Smooth muscle cell of the brain vasculature (primary cell): Measurements from ENCODE around the gene SYNJ2.
"Not testable (repeated sequence)": the region's sequence is repeated elsewhere in the genome, so short reads cannot be mapped to it uniquely, and the experiment has no call there.

Experiments used
- DNase-seq: peaks from one replicate; pipeline ENCODE4 v3.0.0-alpha.2; 2012; ENCODE audit warnings: low read depth, low spot score

The SYNJ2 gene

GRCh38 chr6:157981395-157982101 lies at the start of gene SYNJ2:
SYNJ2 (plus strand) TSS chr6:157981863; CDS start chr6:157981962, 99 bp downstream.
- no peak for DNase-seq

- no peak for DNase-seq
These were observed 45.9 kb upstream of the SYNJ2 start for GRCh38 chr6:157935786-157936185.

- no peak for DNase-seq
These were observed 44.3 kb upstream of the SYNJ2 start for GRCh38 chr6:157937318-157937717.

- no peak for DNase-seq
These were observed 43.7 kb upstream of the SYNJ2 start for GRCh38 chr6:157937916-157938315.

- not testable (repeated sequence) for DNase-seq
These were observed 41.2 kb upstream of the SYNJ2 start for GRCh38 chr6:157940375-157941036.

- no peak for DNase-seq
These were observed 40.4 kb upstream of the SYNJ2 start for GRCh38 chr6:157941101-157941863.

- DNase-seq, result no peak
These were observed 39.3 kb upstream of the SYNJ2 start for GRCh38 chr6:157942351-157942750.

GRCh38 chr6:157943249-157943963 lies 38.3 kb upstream of the SYNJ2 start:
- no peak for DNase-seq

GRCh38 chr6:157943964-157944283 lies 37.7 kb upstream of the SYNJ2 start:
- DNase-seq, result no peak

GRCh38 chr6:157944983-157945931 lies 36.4 kb upstream of the SYNJ2 start:
- DNase-seq, result peak; percentile 47

- DNase-seq, result no peak
These were observed 35.5 kb upstream of the SYNJ2 start for GRCh38 chr6:157946053-157946617.

- DNase-seq, result no peak
These were observed 34.7 kb upstream of the SYNJ2 start for GRCh38 chr6:157946865-157947532.

- DNase-seq, result not testable (repeated sequence)
These were observed 30.8 kb upstream of the SYNJ2 start for GRCh38 chr6:157950899-157951298.

GRCh38 chr6:157951828-157952227 lies 29.8 kb upstream of the SYNJ2 start:
- DNase-seq, result no peak

- no peak for DNase-seq
These were observed 28.8 kb upstream of the SYNJ2 start for GRCh38 chr6:157952861-157953351.

- DNase-seq, result no peak
These were observed 28.0 kb upstream of the SYNJ2 start for GRCh38 chr6:157953580-157954091.

- no peak for DNase-seq
These were observed 27.2 kb upstream of the SYNJ2 start for GRCh38 chr6:157954150-157955117.

- DNase-seq, result no peak
These were observed 26.0 kb upstream of the SYNJ2 start for GRCh38 chr6:157955675-157956074.
